GM19372 (cell line): ENCODE measurements around the gene CMYA5.

ENCODE experiments used
- ATAC-seq: cut with Tn5 transposase; IDR thresholded peaks from one replicate; pipeline ENCODE4 v1.9.1; 2021; ENCODE audit warnings: mild to moderate bottlenecking, low read depth, moderate library complexity; ENCODE audit not compliant: unreplicated experiment

The CMYA5 gene

DNA sequence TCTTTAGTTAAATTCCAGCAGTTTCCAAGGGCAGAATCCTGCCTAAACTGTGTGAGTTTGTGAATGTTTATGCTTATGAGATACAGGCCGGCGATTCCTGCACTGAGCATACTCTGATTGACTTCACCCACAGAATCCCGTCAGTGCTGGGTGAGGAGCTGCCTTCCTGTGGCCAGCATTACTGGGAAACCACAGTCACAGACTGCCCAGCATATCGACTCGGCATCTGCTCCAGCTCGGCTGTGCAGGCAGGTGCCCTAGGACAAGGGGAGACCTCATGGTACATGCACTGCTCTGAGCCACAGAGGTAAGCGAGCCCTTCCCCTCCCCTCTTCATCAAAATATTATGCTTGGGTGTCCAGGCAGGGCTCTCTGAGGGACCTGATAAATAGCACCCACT, 103.7 kb downstream of the CMYA5 start:
- ATAC-seq: no peak

DNA sequence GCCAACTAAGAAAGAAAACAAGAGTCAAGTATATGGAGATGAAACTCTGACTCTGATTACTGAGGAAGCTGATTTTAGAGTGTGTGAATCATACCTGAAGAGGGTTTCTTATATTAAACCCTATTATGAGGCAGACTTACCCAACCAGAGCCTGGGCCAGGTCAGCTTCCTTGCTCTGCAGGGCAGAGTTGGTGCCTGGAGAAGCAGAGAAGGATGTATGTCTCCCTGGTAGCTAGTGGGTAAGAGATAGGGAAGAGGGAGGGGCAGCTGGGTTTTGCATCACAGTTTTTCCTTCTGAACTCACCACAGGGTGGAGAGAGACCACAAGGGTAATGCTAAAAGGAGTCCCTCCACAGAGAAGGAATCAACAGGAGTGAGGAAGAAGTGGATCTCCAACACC, 104.1 kb downstream of the CMYA5 start:
- no peak for ATAC-seq

DNA sequence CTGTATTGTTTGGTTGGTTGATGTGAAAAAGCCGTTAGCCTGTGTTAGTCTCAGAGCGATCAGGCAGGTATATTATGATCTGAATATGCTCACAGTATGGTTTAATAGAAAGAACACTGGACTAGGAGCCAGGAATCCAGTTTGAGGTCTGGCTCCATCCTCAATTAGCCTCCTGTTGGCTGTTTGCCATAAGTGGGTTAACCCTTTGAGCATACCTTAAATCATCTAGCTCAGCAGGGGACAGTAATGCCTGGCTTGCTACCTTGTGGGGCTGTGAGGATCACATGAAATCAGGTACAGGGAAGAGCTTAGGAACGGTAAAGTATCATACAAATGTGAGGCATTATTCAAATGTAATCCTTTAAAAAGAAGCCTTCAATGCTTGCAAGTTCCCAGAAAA, 104.7 kb downstream of the CMYA5 start:
- ATAC-seq: no peak

DNA sequence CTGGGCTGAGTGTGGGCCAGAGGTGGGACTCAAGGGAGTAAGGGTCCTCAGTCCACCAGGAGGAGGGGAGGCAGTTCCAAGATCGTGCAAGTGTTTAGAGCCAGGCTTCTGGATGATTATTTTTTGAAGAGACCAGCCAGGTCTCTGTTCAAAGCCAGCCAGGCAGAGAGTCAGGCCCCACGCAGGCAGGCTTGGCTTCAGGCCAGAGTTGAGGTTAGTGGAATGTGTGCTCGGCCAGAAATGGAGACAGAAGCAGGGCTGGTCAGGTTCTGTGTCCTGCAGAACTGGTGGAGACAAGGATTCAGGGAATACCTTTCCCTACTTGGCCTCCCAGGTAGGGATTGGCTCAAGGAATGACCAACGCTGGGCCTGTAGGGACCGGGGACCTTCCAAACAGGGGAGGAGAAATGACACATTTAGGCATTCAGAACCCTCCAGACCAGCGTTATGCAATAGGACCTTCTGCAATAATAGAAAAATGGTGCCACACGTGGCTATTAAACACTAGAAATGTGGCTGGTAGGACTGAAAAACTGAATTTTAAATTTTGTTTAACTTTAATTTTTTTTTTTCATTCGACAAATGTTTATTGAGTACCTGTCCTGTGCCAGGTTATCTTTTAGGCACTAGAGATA, 106.2 kb downstream of the CMYA5 start:
- ATAC-seq: no peak

DNA sequence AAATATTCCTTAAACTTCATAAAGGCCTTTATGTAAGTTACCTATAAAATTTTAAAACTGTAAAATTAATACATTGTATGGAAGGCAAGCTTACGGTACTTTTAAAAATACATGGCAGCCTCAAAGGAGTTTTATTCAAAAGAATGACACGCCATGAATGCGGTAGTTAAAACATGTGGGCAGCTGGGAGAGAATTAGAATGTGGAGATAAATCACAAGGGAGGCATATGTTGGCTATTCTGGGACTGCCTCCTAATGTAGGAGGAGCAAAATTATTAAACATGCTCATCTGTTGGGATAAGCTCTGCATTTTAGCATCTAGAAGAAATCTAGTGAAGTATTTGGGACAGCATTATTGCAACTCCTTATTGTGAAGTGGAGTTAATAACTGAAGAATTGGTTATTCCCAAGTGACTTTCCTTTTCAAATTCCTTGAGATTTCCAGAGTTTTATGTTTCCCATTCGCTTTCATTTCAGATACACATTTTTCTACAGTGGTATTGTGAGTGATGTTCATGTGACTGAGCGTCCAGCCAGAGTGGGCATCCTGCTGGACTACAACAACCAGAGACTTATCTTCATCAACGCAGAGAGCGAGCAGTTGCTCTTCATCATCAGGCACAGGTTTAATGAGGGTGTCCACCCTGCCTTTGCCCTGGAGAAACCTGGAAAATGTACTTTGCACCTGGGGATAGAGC, 109.4 kb downstream of the CMYA5 start:
- no peak for ATAC-seq

DNA sequence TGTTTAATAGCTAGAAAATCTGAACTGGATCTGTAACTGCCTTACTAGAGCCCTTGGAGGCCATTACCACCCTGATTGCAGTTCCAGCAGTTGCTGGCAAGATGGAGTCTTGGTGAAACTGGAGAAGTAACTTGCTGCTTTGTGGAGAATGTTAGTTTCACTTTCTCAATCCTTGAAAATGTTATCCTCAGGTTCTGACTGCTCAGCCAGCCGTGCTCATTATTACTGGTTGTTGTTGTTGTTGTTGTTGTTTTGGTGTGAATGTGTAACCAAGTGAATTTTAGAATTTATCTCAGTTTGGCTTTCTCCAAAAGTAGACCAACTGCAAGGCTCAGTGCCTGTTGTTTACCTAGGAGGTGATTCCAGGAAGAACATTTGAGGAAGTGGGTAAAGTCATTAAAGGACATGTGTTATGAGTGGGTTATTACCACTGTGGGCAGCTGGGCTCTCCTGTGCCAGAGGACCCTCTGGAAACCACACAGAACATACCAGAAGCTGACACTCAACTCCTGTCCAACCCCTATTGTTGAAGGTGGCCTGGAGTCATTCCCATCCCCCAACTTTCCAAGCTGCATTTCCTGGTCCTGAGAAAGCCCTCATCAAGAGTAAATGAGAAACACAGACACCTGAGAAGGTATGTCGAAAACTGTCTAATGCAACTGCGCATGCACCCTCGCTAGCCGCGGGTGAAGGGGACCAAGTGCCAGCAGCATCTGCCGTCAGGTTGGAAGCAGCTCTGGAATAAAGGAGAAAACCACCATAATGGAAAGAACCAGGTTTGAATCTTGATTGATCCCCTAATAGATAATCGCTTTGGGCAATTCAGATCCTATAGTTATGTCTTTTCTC, 111.6 kb downstream of the CMYA5 start:
- ATAC-seq: no peak

DNA sequence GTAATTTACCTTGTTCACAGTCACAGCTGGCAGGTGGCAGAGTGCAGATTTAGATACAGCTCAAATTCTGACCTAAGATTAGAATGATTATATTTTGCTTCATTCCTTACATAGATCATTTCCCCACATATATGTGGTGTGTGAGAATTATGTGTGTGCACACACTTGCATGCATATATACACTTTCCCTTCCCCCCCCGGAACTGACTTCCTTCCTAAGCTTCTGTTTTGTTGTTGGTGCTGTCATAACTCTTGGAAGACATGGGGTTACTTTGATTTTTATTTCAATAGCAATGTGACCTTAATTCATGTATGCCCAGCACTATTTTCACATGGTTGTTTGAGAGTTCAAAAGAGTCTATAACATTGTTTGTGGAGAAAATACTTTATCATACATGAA, 112.8 kb downstream of the CMYA5 start:
- no peak for ATAC-seq

DNA sequence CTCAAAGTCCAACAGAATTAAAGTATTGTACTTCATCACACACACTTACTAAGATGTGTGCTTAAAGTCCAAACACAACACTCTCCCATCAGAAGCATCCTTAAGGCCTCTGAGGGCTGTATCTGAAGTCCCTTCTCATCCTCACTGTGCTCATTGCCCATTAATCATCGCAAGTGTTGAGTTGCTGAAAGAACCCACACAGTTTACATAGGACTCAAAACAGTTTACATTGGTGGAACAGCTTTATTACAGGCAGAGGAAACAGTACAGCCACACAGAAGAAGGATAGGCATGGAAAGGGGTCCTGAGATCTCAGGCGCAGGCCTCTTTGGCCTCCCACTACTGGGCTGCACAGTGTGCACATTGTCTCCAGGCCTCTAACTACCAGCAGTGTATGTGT, 113.4 kb downstream of the CMYA5 start:
- no peak for ATAC-seq

DNA sequence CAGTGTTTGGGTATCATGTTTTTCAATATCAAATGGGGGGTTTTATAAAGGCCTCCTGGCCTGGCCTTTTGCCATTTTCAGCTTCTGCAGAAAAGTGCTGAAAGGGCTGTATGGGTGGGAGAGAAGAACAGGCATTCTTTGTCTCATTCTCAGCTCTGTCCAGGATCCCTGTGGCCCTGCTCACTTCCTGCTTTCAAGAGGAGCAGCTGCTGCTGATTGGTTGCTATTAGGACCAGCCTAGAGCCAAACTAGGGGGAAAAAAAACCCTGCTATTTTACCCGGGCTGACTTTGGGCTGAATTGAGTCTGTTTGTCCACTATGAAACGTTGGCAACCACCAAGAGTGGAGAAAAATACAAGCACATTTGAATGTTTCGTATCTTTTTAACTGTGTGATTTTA, 117.1 kb downstream of the CMYA5 start:
- no peak for ATAC-seq

DNA sequence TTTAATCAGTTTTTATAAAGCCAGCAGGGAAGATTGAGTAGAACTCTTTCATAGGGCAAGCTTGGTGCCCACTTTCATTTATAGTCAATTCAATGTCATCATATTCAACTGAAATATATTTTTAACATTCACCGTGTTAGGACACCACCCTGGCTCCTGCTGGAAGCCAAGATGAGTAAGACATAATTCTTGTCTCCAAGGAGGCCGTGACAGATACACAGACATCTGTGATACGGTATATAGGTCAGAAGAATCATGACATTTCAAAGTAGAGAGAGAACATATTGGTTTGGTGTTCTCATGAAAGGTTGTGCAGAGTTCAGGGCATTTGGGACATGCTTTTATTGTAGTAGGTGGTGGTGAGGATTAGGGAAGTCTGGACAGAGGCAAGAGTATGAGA, 120.1 kb downstream of the CMYA5 start:
- no peak for ATAC-seq

DNA sequence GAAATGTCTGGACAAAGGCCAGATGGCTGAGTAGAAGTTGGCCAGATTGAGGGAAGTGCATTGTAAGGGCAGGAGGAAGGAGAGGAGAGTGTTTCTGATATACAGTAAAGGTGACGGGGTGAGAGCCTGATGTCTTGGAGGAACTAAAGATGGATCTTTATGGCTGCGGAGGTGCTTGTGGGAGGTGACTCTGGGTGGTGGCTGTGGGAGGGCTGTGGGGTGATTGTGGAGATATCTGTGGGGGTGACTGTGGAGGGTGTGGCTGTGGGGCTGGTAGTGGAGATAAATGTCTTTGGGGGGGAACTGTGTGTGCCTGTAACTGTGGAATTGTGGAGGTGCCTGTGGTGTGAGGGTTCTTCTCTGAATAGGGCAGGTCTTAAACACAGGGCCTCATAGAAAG, 121.4 kb downstream of the CMYA5 start:
- no peak for ATAC-seq

DNA sequence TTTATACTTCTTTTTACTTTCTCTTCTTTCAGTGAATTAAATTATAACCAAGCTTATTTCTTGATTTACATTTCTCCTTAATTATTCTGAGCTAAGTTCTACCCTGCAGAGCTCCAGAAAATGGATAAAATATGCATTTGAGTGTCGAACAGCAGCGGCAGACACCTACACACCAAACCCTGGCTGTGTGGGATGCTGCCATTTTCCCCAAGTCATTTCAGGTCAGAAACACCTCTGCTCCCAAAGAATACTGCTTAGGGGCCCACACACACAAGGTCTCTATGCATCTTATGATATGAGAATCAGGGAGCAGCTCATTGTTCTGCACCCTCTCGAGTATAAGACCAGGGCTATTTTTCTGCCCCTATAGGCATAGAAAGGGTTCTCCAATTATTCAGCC, 122.3 kb downstream of the CMYA5 start:
- ATAC-seq: no peak

DNA sequence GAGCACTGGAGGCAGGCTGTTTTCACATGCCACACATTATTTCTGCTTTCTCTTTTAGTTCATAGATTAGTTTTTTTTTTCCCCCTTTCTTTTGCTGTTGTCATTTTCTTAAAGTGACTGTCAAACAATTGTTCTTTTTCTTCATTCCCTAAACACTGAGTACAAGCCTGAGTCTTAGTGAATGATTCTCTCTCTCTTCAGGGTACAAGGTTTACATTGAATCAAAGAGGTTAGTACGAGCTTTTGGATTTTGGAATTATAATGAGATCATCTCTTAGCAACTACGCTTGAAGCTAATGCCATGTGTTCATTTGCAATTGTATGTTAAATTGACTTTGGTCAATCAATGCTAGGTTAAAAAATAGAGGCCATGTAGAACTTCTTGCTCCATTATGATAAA, 125.1 kb downstream of the CMYA5 start:
- ATAC-seq: no peak

DNA sequence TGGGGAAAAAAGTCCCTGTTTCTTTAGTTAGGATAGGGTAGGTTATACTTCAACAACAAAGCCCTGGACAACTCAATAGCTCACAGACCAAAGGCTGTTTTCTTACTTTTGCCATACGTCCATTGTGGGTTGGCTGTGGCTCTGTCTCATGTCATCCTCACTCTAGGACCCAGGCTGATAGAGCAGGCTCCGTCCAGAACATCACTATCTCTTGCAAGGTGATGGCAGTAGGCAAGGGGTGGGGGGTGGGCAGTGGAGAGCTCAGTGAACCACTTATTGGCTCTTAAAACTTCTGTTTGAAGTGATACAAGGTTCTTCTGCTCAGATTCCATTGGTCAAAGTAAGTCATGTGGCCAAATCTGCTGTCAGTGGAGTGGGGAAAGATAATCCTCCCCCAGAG, 126.4 kb downstream of the CMYA5 start:
- no peak for ATAC-seq

DNA sequence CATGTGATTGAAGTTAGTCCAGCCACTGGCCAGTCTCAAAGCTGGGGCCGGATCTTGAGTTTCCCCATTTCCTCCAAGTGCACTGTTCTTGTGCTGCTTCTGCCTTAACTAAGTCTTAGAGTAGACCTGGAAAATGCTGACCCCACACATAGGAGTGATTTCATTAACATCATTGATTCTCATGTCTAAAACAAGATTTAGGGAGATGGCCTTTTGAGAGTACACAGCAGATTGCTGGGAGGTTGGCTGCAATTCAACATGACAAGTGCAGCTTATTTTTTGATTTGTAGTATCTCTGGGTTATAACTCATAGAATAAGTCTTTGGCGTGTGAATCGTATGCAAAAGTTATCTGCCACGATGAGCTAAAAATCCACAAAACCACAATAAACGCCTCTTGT, 131.0 kb downstream of the CMYA5 start:
- ATAC-seq: no peak

DNA sequence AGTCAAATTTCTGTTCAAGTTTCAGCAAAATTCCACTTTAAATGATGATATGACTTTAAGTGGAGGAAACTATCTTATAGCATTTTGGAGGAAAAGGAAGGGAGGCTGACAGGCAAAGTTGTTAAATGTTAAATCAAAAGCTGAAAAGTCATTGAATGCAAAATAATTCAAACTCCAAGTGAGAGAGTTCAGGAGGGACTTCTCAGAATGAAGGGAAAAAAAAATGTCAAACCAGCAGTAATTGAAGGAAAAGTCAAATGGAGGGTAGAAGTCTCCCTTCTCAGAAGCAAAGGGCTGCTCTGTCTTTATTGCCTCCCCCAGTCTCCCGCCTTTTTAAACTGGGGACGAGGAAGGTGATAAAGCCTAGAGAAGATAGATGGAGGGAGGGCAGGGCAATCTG, 134.8 kb downstream of the CMYA5 start:
- no peak for ATAC-seq

DNA sequence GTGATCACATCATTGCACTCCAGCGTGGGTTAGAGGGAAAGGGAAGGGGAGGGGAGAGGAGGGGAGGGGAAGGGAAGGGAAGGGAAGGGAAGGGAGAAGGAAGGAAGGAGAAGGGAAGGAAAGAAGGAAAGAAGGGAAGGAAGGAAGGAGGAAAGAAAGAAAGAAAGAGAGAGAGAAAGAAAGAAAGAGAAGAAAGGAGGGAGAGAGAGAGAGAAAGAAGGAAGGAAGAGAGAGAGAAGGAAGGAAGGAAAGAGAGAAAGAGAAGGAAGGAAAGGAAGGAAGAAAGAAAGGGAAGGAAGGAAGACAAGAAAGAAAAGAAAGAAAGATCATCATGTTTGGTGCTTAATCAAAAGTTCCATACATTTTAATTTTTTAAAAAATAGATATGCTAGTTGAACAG, 136.2 kb downstream of the CMYA5 start:
- ATAC-seq: no peak

DNA sequence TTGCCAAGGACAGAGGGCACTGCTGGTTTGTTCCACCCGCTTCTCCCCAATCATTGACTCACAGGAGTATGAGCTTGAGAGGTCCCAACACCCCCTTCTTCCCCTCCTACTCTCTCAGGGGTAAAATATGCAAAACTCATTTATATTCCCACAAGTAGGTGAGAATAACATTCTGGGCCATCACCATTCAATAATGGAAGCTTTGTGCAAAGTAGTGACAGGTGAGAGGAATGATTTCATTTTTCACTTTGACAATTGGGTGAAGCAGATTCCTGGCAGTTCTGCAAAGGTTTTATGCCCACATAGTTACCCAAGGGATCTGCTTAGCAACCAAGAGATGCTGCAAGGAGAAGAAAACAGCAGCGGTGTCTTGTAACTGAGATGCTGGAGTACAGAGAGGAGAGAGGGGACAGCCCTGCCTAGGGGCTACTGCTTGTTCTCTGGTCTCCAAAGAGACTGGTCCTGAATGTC, 137.6 kb downstream of the CMYA5 start:
- ATAC-seq: no peak

DNA sequence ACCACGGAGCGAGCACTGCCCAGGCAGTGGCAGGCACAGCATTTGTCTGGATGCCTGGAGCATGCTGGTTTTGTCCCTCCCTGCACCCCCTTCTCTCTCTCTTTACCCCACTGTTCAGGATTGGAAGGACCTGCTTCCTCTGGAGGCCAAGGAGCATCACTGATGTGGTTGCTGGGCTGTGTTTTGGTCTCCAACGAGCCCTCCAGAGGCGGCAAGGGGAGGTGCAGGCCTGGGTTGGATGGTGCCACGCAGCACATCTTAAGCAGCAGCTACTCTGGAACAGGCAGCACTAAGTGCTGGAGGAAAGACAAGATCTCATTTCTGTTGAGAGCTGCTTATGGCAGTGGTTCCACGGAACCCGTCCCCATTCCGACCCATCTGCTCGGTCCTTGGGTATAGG, 139.6 kb downstream of the CMYA5 start:
- no peak for ATAC-seq

DNA sequence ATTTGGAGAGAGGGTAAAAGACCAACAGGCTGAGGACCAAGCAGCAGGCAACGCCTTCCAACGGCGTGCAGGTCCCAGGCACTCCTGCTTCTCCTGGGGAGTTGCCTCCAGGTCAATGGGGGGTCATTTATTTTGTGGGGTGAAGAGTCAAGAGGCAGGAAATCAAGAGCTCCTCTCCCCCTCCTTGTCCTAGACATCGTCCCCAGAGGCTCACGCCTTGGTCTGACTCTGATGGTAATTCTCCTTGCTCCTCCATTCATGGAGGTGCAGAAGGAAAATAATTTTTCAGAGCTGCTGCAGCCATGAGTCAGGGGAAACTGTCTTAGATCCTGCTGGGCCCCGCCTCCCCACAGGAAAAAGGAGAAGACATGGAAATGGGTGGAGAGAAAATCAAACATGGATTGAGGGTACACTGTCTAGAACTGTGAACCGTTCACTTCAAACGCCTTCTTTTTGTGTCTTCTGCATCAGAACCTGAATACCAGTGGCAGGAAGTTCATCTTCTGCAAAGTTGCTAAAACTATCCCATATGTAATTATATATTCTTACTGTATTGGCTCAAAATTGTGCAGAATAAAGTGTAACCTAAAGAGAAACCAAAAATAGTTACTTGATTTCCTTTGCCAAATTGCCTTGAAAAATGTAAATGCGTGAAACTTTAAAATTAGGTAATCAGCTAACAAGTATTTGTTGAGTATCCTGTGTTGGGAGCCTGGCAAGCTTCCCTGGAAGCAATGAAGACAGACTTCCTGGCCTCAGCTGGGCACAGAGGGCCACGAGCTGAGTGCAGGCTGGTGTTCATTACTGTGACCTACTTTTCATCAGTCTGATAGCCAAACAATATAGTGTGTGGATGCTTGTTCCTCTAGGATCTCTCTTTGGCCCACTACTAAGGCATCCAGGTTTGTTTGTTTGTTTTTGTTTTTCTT, 142.0 kb downstream of the CMYA5 start:
- ATAC-seq: no peak

DNA sequence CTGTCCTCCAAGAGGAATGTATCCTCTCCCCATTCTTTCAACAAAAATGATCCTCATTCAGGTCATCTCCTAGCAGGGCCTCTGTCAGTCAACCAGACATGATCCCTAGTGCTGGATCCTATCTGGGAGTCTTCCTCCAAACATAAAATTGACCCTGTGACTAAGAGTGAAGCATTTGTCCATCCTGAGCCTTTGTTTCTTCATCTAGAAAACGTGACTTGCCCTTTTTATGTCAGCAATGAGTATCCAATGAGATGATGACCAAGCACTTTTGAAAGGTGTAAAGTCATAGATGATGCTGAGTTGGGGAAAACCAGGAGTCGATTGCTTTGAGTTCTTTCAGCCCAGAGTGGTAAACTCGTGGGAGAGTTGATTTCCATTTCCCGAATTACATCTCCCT, 143.3 kb downstream of the CMYA5 start:
- no peak for ATAC-seq
